ENCODE data around the gene TMOD1. TPM values are rescaled to one million over a fixed set of nuclear protein-coding genes. Genes with fewer than 3 reads are reported as not detected.

TMOD1 gene
- total RNA-seq, 1 donor from 2014 or later: 11.4 TPM

DNA sequence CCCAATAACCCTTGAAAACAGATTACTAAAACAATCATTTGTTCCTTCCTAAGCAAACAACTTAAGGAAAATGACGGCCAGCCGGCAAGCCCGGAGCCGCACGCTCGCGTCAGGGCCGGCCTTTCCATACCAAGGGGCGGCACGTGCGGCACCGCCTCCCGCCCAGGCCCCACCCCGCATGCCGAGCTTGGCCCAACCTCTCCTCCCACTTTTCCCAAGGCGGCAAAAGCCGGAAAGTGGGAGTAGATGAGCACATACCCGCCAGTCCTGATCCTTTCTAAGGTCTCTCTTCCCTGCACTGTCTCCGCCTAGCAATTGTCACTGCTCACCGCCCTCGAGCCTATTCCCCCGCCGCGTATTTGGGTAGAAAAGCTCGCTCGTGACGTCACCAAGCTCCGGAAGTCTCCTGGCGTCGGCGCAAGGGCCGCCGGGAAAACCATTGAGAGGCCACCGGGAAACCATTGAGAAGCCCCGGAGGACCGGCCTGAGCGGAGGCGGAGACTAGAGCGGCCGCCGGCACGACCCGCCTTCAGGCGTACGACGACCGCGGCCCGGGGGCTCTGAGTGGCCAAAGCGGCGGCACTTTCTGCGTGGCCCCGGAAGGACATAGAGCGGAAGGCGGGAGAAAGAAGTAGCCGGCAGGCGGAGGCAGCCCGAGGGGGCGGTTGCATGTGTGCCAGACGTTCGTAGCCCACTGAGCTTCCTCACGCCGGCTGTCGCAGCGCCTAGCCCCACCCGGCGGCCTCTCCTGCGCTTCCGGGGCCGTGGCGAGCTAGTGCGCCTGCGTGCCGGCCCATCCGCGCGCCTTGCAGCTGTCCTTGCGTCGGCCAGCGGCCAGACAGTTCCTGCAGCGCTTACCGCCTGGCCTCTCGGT is 131.8 kb downstream of the TMOD1 start, which contains the start of the genes NCBP1 and TSTD2:
TSS of gene NCBP1 (plus strand) at position 837 of the 874 bp plus-strand sequence. CDS start 61 bp downstream, outside the sequence.
TSS of gene TSTD2 (minus strand) at position 384 of the 874 bp plus-strand sequence. CDS start 5,806 bp downstream, outside the sequence.
- peak; percentile 99 for DNase-seq (ENCODE audit: low spot score)

- no peak for DNase-seq (ENCODE audit: low spot score)
Measured at GRCh38 chr9:97633859-97634490, 132.5 kb downstream of the TMOD1 start.

- DNase-seq (ENCODE audit: low spot score): no peak
Measured at GRCh38 chr9:97635026-97635425, 133.6 kb downstream of the TMOD1 start.

GRCh38 chr9:97636903-97637302 is 135.4 kb downstream of the TMOD1 start:
- DNase-seq (ENCODE audit: low spot score): no peak

DNA sequence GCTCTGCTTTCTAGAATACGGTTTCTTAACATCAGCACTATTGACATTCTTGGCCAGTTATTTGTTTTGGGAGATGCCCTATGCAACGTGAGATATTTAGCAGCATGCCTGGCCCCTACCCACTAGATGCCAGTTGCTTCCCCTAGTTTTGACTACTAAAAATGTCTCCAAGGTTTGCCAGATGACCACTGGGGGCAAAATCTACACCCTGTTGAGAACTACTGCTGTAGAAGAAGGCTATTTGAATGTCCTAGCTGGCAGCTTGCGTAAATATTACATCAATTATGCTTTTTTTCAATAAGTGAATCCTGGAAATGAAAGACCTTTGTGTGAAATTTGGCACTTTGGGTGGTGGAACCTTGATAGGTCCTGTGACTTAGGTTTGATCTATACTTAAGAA is 137.2 kb downstream of the TMOD1 start:
- no peak for DNase-seq (ENCODE audit: low spot score)

GRCh38 chr9:97640325-97640724 is 138.9 kb downstream of the TMOD1 start:
- no peak for DNase-seq (ENCODE audit: low spot score)

DNA sequence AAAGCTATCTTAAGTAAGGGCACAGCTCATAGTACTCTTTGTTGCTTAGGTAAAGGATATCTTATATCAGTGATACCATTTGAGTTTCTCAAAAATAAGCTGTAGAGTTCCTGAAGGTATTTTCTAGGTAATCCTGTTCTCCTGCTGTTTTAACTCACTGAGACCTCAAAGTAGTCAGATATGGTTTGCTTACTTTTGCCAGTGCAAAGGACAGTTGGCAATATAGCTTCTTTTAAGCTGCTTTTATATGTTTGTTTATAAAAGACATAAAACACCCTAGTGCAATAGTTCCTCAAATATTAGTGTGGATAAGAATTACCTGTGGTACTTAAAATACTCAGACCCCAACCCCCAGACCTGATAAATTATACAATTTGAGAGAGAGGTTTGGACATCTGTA is 144.3 kb downstream of the TMOD1 start:
- DNase-seq (ENCODE audit: low spot score): no peak

GRCh38 chr9:97647996-97648395 is 146.5 kb downstream of the TMOD1 start:
- no peak for DNase-seq (ENCODE audit: low spot score)

Other genes with a start within 250 kb of the TMOD1 start
- 4.0 TPM for gene CCDC180, start 194.0 kb upstream of the TMOD1 start, total RNA-seq
- 25.7 TPM for gene TDRD7, start 89.6 kb upstream of the TMOD1 start, total RNA-seq
- 21.6 TPM for gene TSTD2, start 131.7 kb downstream of the TMOD1 start, total RNA-seq
- 23.9 TPM for gene NCBP1, start 132.2 kb downstream of the TMOD1 start, total RNA-seq
- gene XPA, start 195.7 kb downstream of the TMOD1 start, total RNA-seq: 13.5 TPM

Measured in mucosa of gallbladder (tissue), 1 donor.